HL-60 (cell line): ENCODE results near the gene BLOC1S3.
A peak's percentile ranks its signal among the peaks of the same experiment; 100 is the strongest.

Experiments used
- CTCF ChIP-seq: IDR thresholded peaks from one replicate; pipeline ENCODE4 v1.5.1; 2011; ENCODE audit warnings: low read length, control low read depth, inconsistent platforms; ENCODE audit not compliant: insufficient read depth
- POLR2AphosphoS5 ChIP-seq: IDR thresholded peaks from 2 replicates; pipeline ENCODE4 v1.6.1; 2012; ENCODE audit warnings: low read depth

- TF ChIP-seq CTCF = peak; percentile 39
- TF ChIP-seq POLR2AphosphoS5 = no peak
Observed at GRCh38 chr19:45187421-45188100, 9.0 kb downstream of the BLOC1S3 start.
